ENCODE data around the gene RSAD2. TPM values are rescaled to one million over a fixed set of nuclear protein-coding genes. Genes with fewer than 3 reads are reported as not detected.
A peak's percentile ranks its signal among the peaks of the same experiment; 100 is the strongest.

The RSAD2 gene
- total RNA-seq: 0.09 and 0.18 TPM in 2 replicates
- polyA plus RNA-seq: 0.03 and 0.18 TPM in 2 replicates
- polyA plus RNA-seq (2011; cell fraction: cytosol; rRNA removed): 0.04 and 0.10 TPM in 2 replicates
- polyA plus RNA-seq (2011; cell fraction: nucleus; rRNA removed): 0.06 and 0.18 TPM in 2 replicates
- 0.19 and 0.50 TPM in 2 replicates for polyA plus RNA-seq (2012)
- not detected in 2 replicates for polyA minus RNA-seq
- polyA minus RNA-seq (2011; cell fraction: cytosol; rRNA and poly(A)+ RNA removed): not detected
- polyA minus RNA-seq (2011; cell fraction: nucleus; rRNA and poly(A)+ RNA removed): 0.10 TPM in 1 of 2 replicates, not detected in the other
- Bru-seq, nascent RNA: percentile 22 among the genes with signal in this experiment
- percentile 16 among the genes with signal in this experiment for BruChase-seq, experiment 1, labeled RNA remaining after a 6-hour chase
- percentile 10 among the genes with signal in this experiment for BruChase-seq, experiment 2, labeled RNA remaining after a 2-hour chase
- long read RNA-seq: 0 reads

GRCh38 chr2:6877402-6878304, at the start of gene RSAD2:
RSAD2 (plus strand) TSS chr2:6877777; CDS start chr2:6877801, 24 bp downstream.
- H3K27me3 ChIP-seq (ENCODE audit: control insufficient read depth in 2 of 2, insufficient read depth in 2 of 2, low read length in 2 of 2): peaks cover 2 to 15% of the 10 kb centered on the region in 2 experiments
- DNase-seq (ENCODE audit: low read depth, low spot score) (peak; percentile 37), FAIRE-seq (no peak)
- dilution Hi-C loops (cut with MboI; ENCODE audit: extremely low pct_ligation_motif_present, low sequenced_read_pairs): no loop called here
- intact Hi-C loops (cut with micrococcal nuclease): no loop called here
- H3K79me2 ChIP-seq (ENCODE audit: control insufficient read depth, insufficient read depth, low read length): no peaks in the 10 kb centered on the region
- no peaks in the 10 kb centered on the region for H3K4me1 ChIP-seq (ENCODE audit: control insufficient read depth, extremely low read depth, insufficient read depth, low read length)
- no TSS peak for BruUV-seq (replicated peaks)
- H3K9me3 ChIP-seq (replicated peaks; ENCODE audit: control insufficient read depth, insufficient read depth, low read length): no peaks in the 10 kb centered on the region
- H2AFZ ChIP-seq (ENCODE audit: low read depth, low read length): peak within 1 kb of the TSS; percentile 52
- H3K9me1 ChIP-seq (replicated peaks; ENCODE audit: control insufficient read depth, extremely low read depth, insufficient read depth, low read length): no peaks in the 10 kb centered on the region
- H3K27ac ChIP-seq (ENCODE audit: insufficient read depth, low read depth, low read length): no peak within 1 kb of the TSS
- POLR2A ChIA-PET: no interaction called here
- CTCF ChIA-PET: interaction anchor here (0.9 to 1.6 kb wide), 3 partner anchors 10 to 38 kb away, joined by 3 to 4 read pairs (median 3); no protein-coding TSS in a partner anchor
- H3K9ac ChIP-seq (replicated peaks; ENCODE audit: extremely low read depth, insufficient read depth, low read length): no peak within 1 kb of the TSS
- no peaks in the 10 kb centered on the region for H4K20me1 ChIP-seq (replicated peaks; ENCODE audit: control insufficient read depth, extremely low read depth, insufficient read depth, low read length)
- TF ChIP-seq GATA2 (IDR thresholded peaks at IDR 0.05; ENCODE audit: insufficient read depth, insufficient read length, low read depth, low read length) (no peak), JUN (IDR thresholded peaks at IDR 0.05; ENCODE audit: borderline replicate concordance, insufficient read depth, insufficient read length, low read depth) (no peak), MAX (IDR thresholded peaks at IDR 0.05; ENCODE audit: insufficient read depth, insufficient read length) (no peak), POLR2AphosphoS5 (IDR thresholded peaks at IDR 0.05; ENCODE audit: insufficient read depth, low read depth, low read length) (no peak), EZH2 (IDR thresholded peaks at IDR 0.05; ENCODE audit: borderline replicate concordance, low read depth, low read length, severe bottlenecking) (no peak), CTCF (IDR thresholded peaks at IDR 0.05; ENCODE audit: extremely low read depth in 1 of 2, insufficient read depth in 1 of 2, low read depth in 1 of 2, low read length in 2 of 2) (no peak), POLR2A (IDR thresholded peaks at IDR 0.05; ENCODE audit: low read depth, low read length) (no peak), FOS (IDR thresholded peaks at IDR 0.05; ENCODE audit: borderline replicate concordance, insufficient read depth, low read length) (no peak), MYC (IDR thresholded peaks at IDR 0.05; ENCODE audit: low read depth, low read length) (no peak)
- H3K4me3 ChIP-seq (replicated peaks in 1 of 3; ENCODE audit: insufficient read depth in 1 of 3, low read depth in 1 of 3, low read length in 3 of 3): peak within 1 kb of the TSS in 2 of 3 experiments; percentile 5 to 26
- H3K36me3 ChIP-seq (ENCODE audit: control insufficient read depth in 2 of 2, extremely low read depth in 1 of 2, insufficient read depth in 2 of 2, low read length in 2 of 2): no peaks in the 10 kb centered on the region
- peak within 1 kb of the TSS; percentile 57 for H3K4me2 ChIP-seq (ENCODE audit: insufficient read depth, low read length)
